Ishikawa (cell line): ENCODE data around the gene OSBPL1A.

Experiments
- CEBPB ChIP-seq: IDR thresholded peaks from 2 replicates; pipeline ENCODE4 v1.6.1; 2012
- CREB1 ChIP-seq: IDR thresholded peaks from 2 replicates; pipeline ENCODE4 v1.6.1; 2012; ENCODE audit warnings: low read depth
- EGR1 ChIP-seq: IDR thresholded peaks from 2 replicates; pipeline ENCODE4 v1.6.1; 2012
- EP300 ChIP-seq: IDR thresholded peaks from 2 replicates; pipeline ENCODE4 v1.6.1; 2012; ENCODE audit warnings: borderline replicate concordance
- NFIC ChIP-seq: IDR thresholded peaks from 2 replicates; pipeline ENCODE4 v1.6.1; 2012
- TAF1 ChIP-seq: IDR thresholded peaks from 2 replicates; pipeline ENCODE4 v1.6.1; 2012; ENCODE audit warnings: low read depth, mild to moderate bottlenecking
- TEAD4 ChIP-seq: IDR thresholded peaks from 2 replicates; pipeline ENCODE4 v1.6.1; 2012
- YY1 ChIP-seq: IDR thresholded peaks from 2 replicates; pipeline ENCODE4 v1.6.1; 2012; ENCODE audit warnings: low read depth
- ZBTB7A ChIP-seq: IDR thresholded peaks from 2 replicates; pipeline ENCODE4 v1.6.1; 2012; ENCODE audit warnings: low read depth
- TF ChIP-seq, protein P1 (sequence below): IDR thresholded peaks from 2 replicates; pipeline ENCODE4 v1.6.1; 2012; ENCODE audit warnings: low read depth, mild to moderate bottlenecking
- TF ChIP-seq, protein P2 (sequence below): IDR thresholded peaks from 2 replicates; pipeline ENCODE4 v1.6.1; 2012
- TF ChIP-seq, protein P3 (sequence below): IDR thresholded peaks from 2 replicates; pipeline ENCODE4 v1.6.1; 2012

DNA sequence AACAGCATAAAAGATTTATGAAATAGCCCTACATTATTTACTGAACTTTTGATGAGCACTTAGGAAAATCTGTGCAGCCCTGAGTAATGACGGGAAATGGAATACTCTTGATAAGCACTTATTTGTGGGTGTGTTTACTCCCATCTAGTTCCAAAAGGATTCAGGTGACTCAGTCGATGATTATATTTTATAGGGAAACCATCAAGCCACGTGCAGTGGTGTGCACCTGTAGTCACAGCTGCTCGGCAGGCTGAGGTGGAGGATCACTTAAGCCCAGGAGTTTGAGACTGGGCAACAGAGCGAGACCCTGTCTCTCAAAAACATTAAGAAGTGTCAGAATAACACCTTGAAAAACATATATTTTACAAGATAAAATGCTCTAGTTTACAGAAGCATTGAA, 166.9 kb downstream of the OSBPL1A start:
- no peak for TF ChIP-seq TEAD4
- TF ChIP-seq EP300, result no peak
- TF ChIP-seq, protein P1, sequence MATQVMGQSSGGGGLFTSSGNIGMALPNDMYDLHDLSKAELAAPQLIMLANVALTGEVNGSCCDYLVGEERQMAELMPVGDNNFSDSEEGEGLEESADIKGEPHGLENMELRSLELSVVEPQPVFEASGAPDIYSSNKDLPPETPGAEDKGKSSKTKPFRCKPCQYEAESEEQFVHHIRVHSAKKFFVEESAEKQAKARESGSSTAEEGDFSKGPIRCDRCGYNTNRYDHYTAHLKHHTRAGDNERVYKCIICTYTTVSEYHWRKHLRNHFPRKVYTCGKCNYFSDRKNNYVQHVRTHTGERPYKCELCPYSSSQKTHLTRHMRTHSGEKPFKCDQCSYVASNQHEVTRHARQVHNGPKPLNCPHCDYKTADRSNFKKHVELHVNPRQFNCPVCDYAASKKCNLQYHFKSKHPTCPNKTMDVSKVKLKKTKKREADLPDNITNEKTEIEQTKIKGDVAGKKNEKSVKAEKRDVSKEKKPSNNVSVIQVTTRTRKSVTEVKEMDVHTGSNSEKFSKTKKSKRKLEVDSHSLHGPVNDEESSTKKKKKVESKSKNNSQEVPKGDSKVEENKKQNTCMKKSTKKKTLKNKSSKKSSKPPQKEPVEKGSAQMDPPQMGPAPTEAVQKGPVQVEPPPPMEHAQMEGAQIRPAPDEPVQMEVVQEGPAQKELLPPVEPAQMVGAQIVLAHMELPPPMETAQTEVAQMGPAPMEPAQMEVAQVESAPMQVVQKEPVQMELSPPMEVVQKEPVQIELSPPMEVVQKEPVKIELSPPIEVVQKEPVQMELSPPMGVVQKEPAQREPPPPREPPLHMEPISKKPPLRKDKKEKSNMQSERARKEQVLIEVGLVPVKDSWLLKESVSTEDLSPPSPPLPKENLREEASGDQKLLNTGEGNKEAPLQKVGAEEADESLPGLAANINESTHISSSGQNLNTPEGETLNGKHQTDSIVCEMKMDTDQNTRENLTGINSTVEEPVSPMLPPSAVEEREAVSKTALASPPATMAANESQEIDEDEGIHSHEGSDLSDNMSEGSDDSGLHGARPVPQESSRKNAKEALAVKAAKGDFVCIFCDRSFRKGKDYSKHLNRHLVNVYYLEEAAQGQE, result no peak
- no peak for TF ChIP-seq CEBPB
- TF ChIP-seq CREB1, result no peak
- no peak for TF ChIP-seq EGR1
- no peak for TF ChIP-seq YY1
- TF ChIP-seq, protein P2, sequence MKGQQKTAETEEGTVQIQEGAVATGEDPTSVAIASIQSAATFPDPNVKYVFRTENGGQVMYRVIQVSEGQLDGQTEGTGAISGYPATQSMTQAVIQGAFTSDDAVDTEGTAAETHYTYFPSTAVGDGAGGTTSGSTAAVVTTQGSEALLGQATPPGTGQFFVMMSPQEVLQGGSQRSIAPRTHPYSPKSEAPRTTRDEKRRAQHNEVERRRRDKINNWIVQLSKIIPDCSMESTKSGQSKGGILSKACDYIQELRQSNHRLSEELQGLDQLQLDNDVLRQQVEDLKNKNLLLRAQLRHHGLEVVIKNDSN, result no peak
- no peak for TF ChIP-seq NFIC
- TF ChIP-seq, protein P3, sequence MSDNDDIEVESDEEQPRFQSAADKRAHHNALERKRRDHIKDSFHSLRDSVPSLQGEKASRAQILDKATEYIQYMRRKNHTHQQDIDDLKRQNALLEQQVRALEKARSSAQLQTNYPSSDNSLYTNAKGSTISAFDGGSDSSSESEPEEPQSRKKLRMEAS, result no peak
- no peak for TF ChIP-seq TAF1
- no peak for TF ChIP-seq ZBTB7A
